CD4-positive, alpha-beta T cell treated with Interleukin-15 for 4 hours (primary cell): ENCODE data around the gene C7orf57.
A peak's percentile ranks its signal among the peaks of the same experiment; 100 is the strongest.

Source experiments
- DNase-seq: peaks from one replicate; pipeline ENCODE4 v3.0.0-alpha.2; 2020; ENCODE audit warnings: low spot score

The C7orf57 gene

DNA sequence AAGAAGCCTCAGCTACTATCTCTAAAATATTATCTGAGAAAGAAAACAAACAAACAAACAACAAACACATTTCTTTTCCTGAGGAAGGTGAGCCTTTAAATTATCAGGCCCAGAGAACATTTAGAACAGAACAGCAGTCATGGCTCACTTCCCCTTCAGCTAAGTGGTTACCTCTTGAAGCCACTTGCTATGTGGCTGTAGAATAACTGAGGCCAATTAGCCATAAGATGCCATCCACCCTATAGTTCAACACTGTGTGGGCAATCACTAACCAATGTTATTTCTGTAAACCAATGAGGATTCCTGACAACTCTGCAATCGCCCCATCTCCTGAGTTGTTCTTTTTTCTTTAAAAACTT, 50.1 kb downstream of the C7orf57 start:
- no peak for DNase-seq

DNA sequence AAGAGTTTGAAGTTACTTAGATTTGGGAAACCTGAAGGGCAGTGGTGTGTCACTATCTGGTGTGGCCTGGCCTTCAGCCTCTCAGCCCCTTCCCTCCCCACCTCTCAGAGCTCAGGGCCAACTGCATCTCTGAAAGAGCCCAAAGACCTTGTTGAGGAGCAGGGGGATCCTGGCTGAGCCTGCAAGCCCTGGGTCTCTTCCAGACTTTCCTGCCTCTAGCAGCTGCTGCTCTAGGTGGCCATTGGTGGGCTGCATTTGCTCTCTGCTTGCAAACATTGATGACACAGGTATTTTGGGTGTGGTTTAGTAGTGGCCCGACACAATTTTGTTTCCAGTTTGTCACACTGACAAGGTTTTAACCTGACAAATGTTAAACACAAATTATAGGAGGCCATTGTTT, 50.6 kb downstream of the C7orf57 start:
- no peak for DNase-seq

DNA sequence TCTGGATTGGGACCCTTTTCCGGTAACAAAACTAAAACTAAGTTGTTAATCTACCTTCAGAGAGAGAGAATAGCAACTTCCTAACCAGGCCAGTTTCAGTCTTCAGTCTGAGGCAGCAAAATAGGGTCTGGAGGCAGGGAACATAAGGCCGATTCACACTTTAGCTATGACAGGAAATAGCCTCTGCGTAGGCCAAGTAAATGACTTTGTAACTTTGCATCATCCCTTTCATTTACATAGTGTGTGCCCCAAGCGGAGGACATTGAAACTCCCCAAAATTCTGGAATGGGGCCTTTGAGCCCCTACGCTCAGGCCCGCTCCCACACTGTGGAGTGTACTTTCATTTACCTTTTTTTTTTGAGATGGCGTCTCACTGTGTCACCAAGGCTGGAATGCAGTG, 52.0 kb downstream of the C7orf57 start:
- DNase-seq: peak; percentile 40

DNA sequence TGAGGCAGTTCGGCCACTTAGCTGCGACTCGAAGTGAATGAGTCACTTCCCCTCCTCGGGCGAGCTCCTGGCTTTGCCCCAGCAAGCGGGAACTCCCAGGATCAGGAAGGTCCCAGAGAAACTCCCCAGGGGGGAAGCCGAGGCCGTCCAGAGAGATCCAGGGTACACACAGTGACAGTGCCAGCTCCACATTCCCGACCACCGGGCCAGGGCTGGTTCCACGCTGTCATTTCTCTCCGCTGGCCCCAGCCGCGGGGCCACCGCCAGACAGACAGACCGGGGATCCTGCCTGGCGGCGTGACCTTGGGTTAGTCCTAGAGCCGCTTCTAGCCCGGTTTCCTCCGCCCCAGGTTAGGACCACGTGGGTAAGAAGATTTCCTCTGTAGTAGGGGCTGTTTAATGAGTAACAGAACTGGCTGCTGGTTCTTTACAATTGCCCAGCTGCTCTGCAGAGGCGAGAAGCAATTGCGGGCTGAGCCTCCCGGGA, 53.3 kb downstream of the C7orf57 start:
- no peak for DNase-seq

DNA sequence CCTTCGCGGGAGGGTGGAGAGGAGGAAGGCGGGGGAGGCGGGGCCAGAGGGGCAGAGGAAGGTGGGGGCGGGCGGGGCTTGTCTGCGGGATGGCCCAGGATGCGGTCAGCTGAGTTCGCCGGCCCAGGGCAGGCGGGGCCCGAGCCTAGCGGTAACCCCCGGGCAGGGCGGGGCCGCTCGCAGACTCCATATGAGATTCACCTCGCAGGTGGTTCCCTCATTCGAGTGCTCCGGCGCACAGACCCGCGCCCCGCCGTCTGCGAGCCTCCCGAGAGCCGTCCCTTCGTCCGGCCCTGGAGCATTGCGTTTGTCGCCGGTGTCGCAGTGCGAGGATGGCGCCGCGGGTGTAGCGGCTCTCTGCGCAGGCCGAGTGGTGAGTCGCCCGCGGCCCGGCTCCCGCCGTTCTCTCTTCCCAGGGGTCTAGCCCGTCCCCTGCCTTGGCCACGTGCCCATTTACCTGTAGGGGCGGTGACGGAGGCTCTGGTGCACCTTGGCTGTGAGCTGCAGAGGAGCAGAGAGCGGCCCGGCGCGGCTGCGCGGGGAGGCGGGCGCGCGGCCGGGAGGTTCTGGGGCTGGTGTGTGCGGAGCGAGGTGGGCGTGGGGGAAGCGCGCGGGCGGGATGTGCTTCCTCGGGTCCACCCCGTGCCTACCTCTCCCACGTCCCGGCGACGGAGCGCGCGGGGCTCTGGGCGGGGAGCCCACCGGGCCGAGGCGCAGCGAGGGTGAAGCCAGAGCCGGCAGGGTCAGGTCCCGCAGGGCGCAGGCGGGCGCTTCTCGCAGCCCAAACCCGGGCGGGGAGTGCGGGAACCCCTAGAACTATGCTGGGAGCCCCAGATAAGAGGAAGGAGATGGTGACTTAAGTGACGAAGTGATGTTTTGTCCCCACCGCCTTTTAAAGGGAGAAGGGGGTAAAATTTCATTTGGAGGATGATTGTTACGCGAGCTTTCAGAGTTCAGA, 54.0 kb downstream of the C7orf57 start, which contains the start of gene UPP1:
UPP1 (plus strand) TSS at position 220 of the 958 bp plus-strand sequence. CDS start 5,519 bp downstream, outside the sequence.
- DNase-seq: peak; percentile 96

DNA sequence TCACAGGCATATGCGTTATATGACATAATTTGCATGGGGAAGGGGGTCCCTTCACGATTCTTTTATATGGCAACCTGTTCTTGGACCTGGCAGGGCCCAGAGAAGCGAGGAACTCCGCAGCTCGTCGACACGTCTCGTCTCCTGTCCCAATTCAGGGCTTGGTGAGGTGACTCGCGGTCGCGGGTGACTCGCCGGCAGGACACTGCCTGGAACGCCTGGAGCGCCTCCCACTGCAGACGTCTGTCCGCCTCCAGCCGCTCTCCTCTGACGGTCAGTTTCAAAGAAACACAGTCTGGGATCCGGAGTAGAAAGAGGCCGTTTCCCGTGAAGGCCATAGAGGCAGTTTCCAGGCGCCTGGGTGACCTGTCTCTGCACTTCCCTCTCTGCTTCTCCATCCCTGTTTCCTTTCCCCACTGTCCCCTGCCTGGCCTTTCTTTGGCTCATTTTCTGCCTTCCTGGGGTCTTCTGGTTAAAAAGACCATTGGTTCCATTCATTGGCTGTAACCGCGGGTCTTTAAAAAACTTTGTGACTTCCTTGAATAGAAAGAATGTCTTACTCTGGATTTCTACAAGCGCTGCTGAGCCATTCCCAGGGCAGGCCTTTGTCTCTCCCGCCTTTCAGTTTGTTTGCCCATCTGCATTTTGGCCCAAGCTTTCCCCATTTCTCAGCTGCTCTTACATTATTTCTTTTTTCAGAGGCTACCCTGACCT, 54.9 kb downstream of the C7orf57 start:
- no peak for DNase-seq

DNA sequence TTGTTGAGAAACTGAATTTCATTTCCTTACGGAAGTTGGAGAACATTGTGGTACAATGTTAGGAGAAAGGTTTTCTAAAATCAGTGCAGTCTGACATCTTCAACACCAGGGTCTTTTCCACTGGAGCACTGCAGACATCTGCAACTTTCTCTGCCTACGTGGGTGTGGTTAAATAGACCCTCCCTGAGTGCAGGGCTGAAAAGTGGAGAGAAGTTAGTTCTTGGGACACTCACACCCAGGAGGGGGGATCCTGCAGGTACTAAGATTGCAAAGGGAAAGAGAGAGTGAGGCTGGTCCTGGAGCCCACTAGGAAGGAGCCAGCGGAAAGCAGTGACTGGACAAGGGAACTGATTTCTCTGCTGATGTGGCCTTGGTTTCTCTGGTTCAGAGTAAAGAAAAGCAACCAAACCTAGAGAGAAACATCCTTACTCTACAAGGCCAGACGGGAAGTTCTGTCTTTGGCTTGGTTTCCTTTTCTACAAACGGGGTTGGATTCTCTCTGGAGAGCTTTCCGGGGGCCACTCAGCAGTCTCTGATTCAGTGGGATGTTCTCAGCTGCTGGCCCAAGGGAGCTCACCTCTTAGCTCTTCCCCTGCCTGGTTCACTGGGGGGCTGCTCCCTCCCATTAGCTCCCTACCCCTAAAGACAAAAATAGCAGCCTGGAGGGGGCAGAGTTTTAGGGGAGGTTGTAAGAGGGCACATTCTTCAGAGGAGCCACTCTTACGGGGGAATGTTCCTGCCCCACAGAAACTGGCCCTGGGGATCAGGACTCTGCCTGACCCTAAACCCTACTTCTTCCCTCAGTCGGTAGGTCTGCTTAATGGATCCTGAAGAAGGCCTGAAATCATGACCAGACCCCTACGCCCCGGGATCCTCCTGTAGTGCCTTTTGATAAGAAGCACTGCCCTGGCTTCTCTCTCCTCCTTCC, 56.4 kb downstream of the C7orf57 start:
- no peak for DNase-seq

GRCh38 chr7:48094861-48095293, 59.5 kb downstream of the C7orf57 start:
- DNase-seq: no peak

DNA sequence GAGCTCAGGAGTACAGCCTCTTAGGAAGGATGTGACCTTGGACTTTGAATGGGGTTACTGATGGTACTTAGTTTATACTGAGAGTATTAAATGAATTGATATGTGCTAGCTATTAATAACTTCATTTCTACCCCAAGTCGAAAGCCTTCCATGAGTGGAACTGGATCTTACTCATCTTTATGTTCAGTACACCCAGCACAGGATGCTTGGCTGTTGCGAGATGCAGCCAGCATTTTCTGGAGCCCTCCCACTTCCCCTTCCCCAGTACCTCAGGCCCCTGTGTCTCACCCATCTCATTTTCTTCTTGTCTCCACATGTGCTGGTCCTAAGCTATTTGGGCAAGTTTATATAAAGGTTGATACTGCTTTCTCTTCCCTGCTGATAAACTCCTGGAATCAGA, 60.9 kb downstream of the C7orf57 start:
- peak; percentile 44 for DNase-seq

DNA sequence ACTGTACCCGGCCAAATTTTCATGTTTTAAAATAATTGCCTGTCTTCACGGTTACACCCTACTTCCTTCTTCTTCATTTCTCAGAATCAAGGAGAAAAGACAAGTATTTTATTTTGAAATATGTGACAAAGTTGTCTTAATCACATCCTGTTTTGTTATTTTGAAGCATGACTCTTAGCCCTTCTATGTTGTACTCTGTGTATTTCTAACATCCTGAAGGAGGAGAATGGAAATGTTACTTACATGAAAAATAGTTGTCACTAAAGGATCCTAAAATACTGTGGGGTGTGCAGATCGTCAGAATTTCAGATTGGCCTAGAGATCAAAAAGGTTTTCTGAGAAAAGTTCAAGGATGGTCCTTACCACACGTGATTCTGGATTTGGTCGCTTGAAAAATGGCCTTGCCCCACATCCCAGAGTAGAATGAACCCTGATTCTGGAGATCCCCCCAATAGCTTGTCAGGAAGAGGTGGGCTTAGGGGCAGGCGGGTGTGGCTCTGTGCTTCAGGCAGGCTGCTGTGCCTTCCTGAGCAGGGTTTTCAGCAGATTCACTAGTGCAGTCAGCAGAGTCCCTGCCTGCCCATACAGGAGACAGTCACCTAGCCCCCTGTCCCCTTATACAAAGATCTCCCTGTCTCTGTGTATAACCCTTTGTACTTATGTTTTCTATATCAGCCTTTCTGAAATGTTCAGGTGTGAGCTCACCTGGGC, 62.3 kb downstream of the C7orf57 start:
- DNase-seq: peak; percentile 64

- no peak for DNase-seq
Measured at GRCh38 chr7:48098846-48099245, 63.5 kb downstream of the C7orf57 start.

- no peak for DNase-seq
Measured at GRCh38 chr7:48099781-48100180, 64.4 kb downstream of the C7orf57 start.

GRCh38 chr7:48101352-48101751, 66.0 kb downstream of the C7orf57 start:
- DNase-seq: no peak

GRCh38 chr7:48101968-48102367, 66.6 kb downstream of the C7orf57 start:
- DNase-seq: no peak

GRCh38 chr7:48102530-48102929, 67.2 kb downstream of the C7orf57 start:
- no peak for DNase-seq

DNA sequence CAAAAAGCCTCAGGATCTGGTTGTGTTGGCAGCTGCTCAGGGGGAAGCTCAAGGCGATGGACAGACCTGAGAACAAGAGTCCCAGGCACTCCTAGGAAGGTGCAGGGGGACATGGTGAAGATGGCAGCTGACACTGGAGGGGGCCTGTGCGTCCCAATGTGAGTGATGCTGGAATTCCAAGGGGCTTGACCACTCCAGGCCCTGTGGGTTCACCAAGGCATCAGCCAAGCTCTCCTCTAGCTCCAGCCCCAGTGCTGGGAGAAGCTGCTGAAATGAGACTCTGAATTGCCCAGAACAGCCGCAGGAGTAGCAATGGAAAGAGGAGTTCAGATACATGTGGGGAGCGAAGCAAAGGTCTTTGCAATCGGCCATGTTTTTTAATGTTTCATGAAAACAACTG, 69.7 kb downstream of the C7orf57 start:
- DNase-seq: no peak

DNA sequence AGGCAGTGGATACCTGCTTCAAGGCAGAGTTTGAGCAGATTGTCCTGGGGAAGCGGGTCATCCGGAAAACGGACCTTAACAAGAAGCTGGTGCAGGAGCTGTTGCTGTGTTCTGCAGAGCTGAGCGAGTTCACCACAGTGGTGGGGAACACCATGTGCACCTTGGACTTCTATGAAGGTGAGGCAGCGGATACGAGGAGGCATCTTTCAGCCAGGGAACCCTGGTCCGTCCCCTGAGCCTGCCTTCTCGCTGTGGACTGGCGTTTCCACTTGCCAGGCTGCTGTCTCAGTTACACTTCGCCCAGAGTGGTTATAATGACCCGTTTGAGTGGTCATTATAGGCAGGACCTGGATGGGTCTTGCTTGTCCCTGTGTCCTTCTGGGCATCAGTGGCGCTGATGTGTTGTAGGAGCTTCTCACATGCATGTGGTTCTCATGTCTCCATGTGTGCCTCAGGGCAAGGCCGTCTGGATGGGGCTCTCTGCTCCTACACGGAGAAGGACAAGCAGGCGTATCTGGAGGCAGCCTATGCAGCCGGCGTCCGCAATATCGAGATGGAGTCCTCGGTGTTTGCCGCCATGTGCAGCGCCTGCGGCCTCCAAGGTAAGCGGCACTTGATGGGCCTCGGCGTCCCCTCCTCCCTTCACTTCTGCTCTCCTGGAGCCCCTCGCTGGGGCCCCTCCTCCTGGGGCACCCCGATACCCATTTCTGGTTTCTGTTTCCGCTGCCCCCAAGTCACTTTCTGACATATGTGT, 71.7 kb downstream of the C7orf57 start:
- no peak for DNase-seq

DNA sequence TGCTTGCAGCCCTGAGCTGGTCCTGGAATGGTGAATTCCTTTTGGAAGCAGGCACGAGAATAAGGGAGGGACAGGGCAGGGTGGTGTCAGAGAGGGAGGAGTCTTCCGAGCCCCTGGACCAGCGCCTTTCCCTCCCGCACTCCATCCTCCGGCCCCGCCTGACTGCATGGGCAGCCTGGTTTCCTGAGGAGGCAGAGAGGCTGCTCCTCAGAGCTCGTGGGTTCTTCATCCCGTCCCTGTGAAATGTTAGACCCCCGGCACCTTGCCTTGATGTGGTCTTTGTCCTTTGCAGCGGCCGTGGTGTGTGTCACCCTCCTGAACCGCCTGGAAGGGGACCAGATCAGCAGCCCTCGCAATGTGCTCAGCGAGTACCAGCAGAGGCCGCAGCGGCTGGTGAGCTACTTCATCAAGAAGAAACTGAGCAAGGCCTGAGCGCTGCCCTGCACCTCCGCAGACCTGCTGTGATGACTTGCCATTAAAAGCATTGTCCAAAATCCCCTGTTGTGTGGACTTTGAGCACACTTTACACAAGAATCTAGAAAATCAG, 72.7 kb downstream of the C7orf57 start:
- DNase-seq: no peak

- DNase-seq: no peak
Measured at GRCh38 chr7:48108959-48109847, 73.9 kb downstream of the C7orf57 start.
